Testis (tissue), 3 donors: ENCODE data around the gene DRD4. TPM values are rescaled to one million over a fixed set of nuclear protein-coding genes. Genes with fewer than 3 reads are reported as not detected.
"Not testable (repeated sequence)": the region's sequence is repeated elsewhere in the genome, so short reads cannot be mapped to it uniquely, and the experiment has no call there.

ENCODE experiments used
- DNase-seq: peaks from one replicate; pipeline ENCODE4 v3.0.0-alpha.2; 2019
- H3K27ac ChIP-seq, 2 donors: fragments of 200-600 bp; sonication (generic); one replicate each; pipeline ENCODE4 v1.5.1; 2019
- H3K27me3 ChIP-seq: fragments of 200-600 bp; sonication (generic); one replicate; pipeline ENCODE4 v1.5.1; 2019
- H3K36me3 ChIP-seq: fragments of 200-600 bp; sonication (generic); one replicate; pipeline ENCODE4 v1.5.1; 2017; ENCODE audit warnings: low read depth; ENCODE audit errors: missing control alignments
- H3K4me1 ChIP-seq: fragments of 200-600 bp; sonication (generic); one replicate; pipeline ENCODE4 v1.5.1; 2019
- H3K4me3 ChIP-seq, 2 donors: fragments of 200-600 bp; sonication (generic); one replicate each; pipeline ENCODE4 v1.5.1; 2017 to 2019
- H3K9me3 ChIP-seq: fragments of 200-600 bp; sonication (generic); one replicate; pipeline ENCODE4 v1.5.1; 2017
- POLR2A ChIP-seq: fragments of 450-650 bp; IDR thresholded peaks from one replicate; pipeline ENCODE4 v1.6.1; 2017; ENCODE audit warnings: antibody characterized with exemption, mild to moderate bottlenecking, moderate library complexity
- WGBS, 2 donors: methylation state at CpG; one replicate each; pipeline ENCODE4 v1.1.5; 2018; 5-methylcytosine and 5-hydroxymethylcytosine counted together
- intact Hi-C: fragments of 100-400 bp; cut with DNase I; formaldehyde crosslinking; loops from one replicate; pipeline ENCODE4 v1.15.1; 2023; ENCODE audit warnings: low total_unique reads
- polyA plus RNA-seq: library from polyadenylated mRNA; stranded (reverse); fragments of 350-450 nt; fragmentation: Illumina TruSeq; extraction: RNeasy Lipid Tissue Mini Kit (QIAGEN cat#74804); gene quantifications from one replicate; pipeline ENCODE4 v1.2.3, GENCODE V29; 2014; ENCODE audit warnings: low read depth, low replicate concordance; ENCODE audit not compliant: insufficient read depth
- total RNA-seq, 2 donors: library from RNA; depleted of rRNA; stranded (reverse); fragments of >200 nt; gene quantifications; one replicate each; pipeline ENCODE4 v1.2.3, GENCODE V29; 2016
- TF ChIP-seq, protein P1 (sequence below), 3 experiments: fragments of 450-650 bp in 2 of 3; fragments of 200-600 bp in 1 of 3; sonication (generic) in 1 of 3; IDR thresholded peaks; one replicate each; pipeline ENCODE4 v1.5.1; 2016 to 2019; ENCODE audit warnings: antibody characterized with exemption in 3 of 3, mild to moderate bottlenecking in 2 of 3, moderate library complexity in 1 of 3

Gene DRD4
- total and polyA plus RNA-seq, 3 donors from 2014 or later: 1.5 to 3.3 (median 2.0) TPM

DNA sequence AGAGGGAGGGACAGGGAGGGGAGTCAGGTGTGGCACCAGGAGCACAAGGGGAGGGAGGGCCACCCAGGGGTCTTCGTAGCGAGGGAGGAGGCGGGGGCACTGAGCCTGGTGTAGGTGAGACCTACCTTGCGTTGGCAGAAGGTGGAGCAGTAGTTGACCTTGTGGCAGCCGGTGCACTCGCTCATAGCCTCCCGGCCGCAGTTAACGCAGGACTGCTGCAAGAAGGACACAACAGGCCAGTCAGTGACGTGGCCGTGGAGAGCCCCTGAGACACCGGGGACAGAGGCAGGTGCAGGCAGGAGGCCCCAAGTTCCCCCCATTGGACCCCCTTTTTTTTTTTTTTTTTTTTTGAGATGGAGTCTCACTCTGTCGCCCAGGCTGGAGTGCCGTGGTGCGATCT is 16.8 kb downstream of the DRD4 start:
- Histone ChIP-seq H3K4me1 (no peaks in the 10 kb centered on the region), H3K27me3 (no peaks in the 10 kb centered on the region), H3K4me3 (no peak overlapping the region), H3K27ac (no peak overlapping the region), H3K36me3 (no peaks in the 10 kb centered on the region), H3K9me3 (no peaks in the 10 kb centered on the region)
- 91 to 92% methylated on average over 9 to 15 of the region's 15 CpGs for WGBS, 2 donors
- intact Hi-C loops: no loop called here
- TF ChIP-seq POLR2A: no peak
- TF ChIP-seq, protein P1, sequence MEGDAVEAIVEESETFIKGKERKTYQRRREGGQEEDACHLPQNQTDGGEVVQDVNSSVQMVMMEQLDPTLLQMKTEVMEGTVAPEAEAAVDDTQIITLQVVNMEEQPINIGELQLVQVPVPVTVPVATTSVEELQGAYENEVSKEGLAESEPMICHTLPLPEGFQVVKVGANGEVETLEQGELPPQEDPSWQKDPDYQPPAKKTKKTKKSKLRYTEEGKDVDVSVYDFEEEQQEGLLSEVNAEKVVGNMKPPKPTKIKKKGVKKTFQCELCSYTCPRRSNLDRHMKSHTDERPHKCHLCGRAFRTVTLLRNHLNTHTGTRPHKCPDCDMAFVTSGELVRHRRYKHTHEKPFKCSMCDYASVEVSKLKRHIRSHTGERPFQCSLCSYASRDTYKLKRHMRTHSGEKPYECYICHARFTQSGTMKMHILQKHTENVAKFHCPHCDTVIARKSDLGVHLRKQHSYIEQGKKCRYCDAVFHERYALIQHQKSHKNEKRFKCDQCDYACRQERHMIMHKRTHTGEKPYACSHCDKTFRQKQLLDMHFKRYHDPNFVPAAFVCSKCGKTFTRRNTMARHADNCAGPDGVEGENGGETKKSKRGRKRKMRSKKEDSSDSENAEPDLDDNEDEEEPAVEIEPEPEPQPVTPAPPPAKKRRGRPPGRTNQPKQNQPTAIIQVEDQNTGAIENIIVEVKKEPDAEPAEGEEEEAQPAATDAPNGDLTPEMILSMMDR (IDR thresholded peaks at IDR 0.05): no peak
- no peak for DNase-seq

DNA sequence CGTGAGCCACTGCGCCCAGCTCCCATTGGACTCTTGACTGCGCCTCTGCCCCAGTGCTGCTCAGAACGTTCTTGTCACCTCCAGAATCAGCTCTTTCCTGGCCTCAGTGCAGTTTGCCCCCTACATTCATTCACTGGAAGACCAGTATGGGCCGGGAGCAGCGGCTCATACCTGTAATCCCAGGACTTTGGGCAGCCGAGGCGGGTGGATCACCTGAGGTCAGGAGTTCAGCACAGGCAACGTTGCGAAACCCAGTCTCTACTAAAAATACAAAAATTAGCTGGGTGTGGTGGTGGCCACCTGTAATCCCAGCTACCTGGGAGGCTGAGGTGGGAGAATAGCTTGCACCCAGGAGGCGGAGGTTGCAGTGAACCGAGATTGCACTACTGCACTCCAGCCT is 17.4 kb downstream of the DRD4 start:
- H3K36me3 ChIP-seq, intact Hi-C loops, H3K4me1 ChIP-seq, H3K27me3 ChIP-seq, DNase-seq, H3K27ac ChIP-seq, H3K4me3 ChIP-seq, H3K9me3 ChIP-seq: not testable (repeated sequence)
- 86 to 94% methylated on average over 12 of the region's 12 CpGs for WGBS, 2 donors

DNA sequence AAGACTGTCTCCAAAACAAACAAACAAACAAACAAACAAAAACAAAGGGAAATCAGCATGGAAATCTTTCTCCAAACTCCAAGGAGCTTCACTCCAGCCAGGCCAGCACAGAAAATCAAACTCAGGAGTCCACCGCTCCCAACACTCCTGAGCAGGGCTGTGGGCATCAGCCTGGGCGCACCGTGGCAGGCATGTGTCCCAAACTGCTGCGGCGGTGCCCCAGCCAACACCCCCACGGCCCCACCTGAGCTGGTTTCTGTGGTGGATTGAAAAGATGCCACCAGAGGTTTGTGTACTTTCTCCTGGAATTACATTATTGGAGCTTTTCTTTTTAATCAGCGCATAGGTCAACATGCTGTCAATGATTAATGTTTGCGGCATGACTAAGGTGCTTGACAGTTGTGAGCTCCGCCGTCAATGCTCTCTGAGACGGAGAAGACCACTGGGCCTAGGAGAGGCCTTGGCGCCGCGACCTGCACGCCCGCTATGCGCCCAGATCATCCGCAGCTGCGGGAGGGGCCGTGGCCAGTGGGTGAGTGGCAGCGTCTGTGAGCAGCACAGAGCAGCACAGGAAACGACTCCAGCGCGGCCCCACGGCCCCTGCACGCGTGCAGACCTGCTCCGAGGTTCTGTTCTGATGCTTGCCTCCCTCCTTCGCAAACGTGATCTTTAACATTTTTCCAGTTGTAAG is 18.1 kb downstream of the DRD4 start:
- intact Hi-C loops: no loop called here
- Histone ChIP-seq H3K27ac (no peak overlapping the region), H3K27me3 (no peaks in the 10 kb centered on the region), H3K4me1 (no peaks in the 10 kb centered on the region), H3K4me3 (no peak overlapping the region), H3K9me3 (no peaks in the 10 kb centered on the region), H3K36me3 (no peaks in the 10 kb centered on the region)
- no peak for TF ChIP-seq POLR2A
- no peak for DNase-seq
- 90 to 93% methylated on average over 30 of the region's 30 CpGs for WGBS, 2 donors

DNA sequence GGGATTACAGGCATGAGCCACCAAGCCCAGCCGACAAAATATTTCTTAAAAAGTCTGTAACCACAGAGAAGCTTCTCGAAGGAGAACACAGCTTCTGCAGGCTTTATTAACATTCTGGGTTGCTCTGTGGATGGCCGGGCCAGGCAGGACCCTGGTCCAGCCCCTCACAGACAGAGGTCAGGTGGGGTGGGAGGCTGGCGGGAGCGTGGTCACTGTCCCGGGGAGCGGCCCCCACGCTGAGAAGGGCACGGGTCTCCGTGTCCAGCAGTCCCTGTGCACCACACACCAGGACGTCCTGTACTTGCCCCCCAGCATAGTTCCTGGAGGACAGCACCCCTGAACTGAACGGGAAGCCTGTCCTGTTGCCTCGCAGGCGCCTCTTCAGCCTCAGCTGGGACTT is 19.4 kb downstream of the DRD4 start:
- H3K4me3 ChIP-seq: no peak overlapping the region
- intact Hi-C loops: no loop called here
- H3K27me3 ChIP-seq: no peaks in the 10 kb centered on the region
- no peaks in the 10 kb centered on the region for H3K9me3 ChIP-seq
- H3K4me1 ChIP-seq: no peaks in the 10 kb centered on the region
- 81 to 94% methylated on average over 6 to 14 of the region's 14 CpGs for WGBS, 2 donors
- H3K36me3 ChIP-seq: no peaks in the 10 kb centered on the region
- H3K27ac ChIP-seq: no peak overlapping the region
- no peak for DNase-seq
- TF ChIP-seq, protein P1 (IDR thresholded peaks at IDR 0.05): no peak
- TF ChIP-seq POLR2A: no peak

DNA sequence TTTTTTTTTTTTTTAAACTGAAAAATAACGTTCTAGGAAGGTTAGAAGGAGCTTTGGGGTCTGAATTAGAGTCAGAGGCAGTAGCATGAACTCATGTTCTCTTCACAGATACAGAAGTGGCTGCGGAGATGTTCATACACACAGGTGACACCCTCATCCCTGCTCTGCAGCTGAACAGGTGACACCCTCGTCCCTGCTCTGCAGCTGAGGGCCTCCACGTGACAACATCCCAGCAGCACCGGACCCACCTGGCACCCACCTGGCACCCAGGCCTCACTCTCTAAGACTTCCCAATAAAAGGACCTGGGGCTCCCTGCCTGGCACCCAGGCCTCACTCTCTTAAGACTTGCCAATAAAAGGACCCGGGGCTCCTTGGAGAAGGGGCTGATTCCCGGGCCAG is 19.8 kb downstream of the DRD4 start:
- Histone ChIP-seq H3K9me3 (no peaks in the 10 kb centered on the region), H3K27ac (no peak overlapping the region), H3K4me3 (no peak overlapping the region), H3K36me3 (no peaks in the 10 kb centered on the region), H3K4me1 (no peaks in the 10 kb centered on the region), H3K27me3 (no peaks in the 10 kb centered on the region)
- 90 to 91% methylated on average over 7 of the region's 7 CpGs for WGBS, 2 donors
- intact Hi-C loops: no loop called here
- no peak for DNase-seq
- TF ChIP-seq, protein P1 (IDR thresholded peaks at IDR 0.05): no peak
- TF ChIP-seq POLR2A: no peak

DNA sequence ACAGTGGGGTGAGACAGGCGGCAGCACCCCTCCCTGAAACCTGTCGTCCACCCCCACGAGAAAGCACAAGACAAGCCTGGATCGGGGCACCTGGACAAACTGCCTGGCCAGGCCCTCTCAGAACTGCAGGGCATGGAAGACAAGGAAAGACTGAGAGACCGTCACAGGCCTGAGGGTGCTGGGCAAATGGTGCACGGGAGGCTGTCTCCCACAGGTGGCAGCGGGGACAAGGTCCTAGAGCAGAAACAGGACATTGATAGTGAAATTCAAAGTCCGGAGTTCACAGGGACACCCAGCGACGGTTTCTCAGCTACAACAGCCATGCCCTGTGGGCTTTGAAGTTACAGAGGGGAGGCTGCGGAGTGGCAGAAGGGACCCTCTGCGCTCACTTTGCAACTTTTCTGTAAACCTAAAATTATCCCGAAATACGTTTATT is 20.6 kb downstream of the DRD4 start:
- intact Hi-C loops: no loop called here

More for the DNA sequence above, 20.6 kb downstream of the DRD4 start:
- 87 to 90% methylated on average over 14 of the region's 14 CpGs for WGBS, 2 donors
- no peak overlapping the region for H3K4me3 ChIP-seq
- TF ChIP-seq POLR2A: no peak
- TF ChIP-seq, protein P1 (IDR thresholded peaks at IDR 0.05): no peak
- H3K36me3 ChIP-seq: no peaks in the 10 kb centered on the region
- H3K27me3 ChIP-seq: no peaks in the 10 kb centered on the region
- DNase-seq: no peak
- peaks cover 2% of the 10 kb centered on the region for H3K4me1 ChIP-seq
- no peaks in the 10 kb centered on the region for H3K9me3 ChIP-seq
- H3K27ac ChIP-seq: no peak overlapping the region
